ENCODE results near the gene PRKG2.
"Not testable (repeated sequence)": the region's sequence is repeated elsewhere in the genome, so short reads cannot be mapped to it uniquely, and the experiment has no call there.

GRCh38 chr4:81222082-81222472 is 7.1 kb upstream of the PRKG2 start:
- not testable (repeated sequence) for TF ChIP-seq REST (IDR thresholded peaks at IDR 0.05); CTCF (IDR thresholded peaks at IDR 0.05; ENCODE audit: low read depth, low read length, missing input control); ZBTB33 (IDR thresholded peaks at IDR 0.05); RXRA (IDR thresholded peaks at IDR 0.05); RAD21 (IDR thresholded peaks at IDR 0.05); FOXA1 (IDR thresholded peaks at IDR 0.05); YY1 (IDR thresholded peaks at IDR 0.05); GABPA (IDR thresholded peaks at IDR 0.05 in 1 of 2, conservative IDR thresholded peaks at IDR 0.05 in 1 of 2); ATF3 (IDR thresholded peaks at IDR 0.05); MAX (IDR thresholded peaks at IDR 0.05)
